ENCODE data around the gene AKR1C1. TPM values are rescaled to one million over a fixed set of nuclear protein-coding genes. Genes with fewer than 3 reads are reported as not detected.

Gene AKR1C1
- total and polyA plus RNA-seq, 2 of the 13 experiments (the other 11 are each of a cell fraction or from before 2014, with no cell fraction given): 948 to 2,238 TPM

DNA sequence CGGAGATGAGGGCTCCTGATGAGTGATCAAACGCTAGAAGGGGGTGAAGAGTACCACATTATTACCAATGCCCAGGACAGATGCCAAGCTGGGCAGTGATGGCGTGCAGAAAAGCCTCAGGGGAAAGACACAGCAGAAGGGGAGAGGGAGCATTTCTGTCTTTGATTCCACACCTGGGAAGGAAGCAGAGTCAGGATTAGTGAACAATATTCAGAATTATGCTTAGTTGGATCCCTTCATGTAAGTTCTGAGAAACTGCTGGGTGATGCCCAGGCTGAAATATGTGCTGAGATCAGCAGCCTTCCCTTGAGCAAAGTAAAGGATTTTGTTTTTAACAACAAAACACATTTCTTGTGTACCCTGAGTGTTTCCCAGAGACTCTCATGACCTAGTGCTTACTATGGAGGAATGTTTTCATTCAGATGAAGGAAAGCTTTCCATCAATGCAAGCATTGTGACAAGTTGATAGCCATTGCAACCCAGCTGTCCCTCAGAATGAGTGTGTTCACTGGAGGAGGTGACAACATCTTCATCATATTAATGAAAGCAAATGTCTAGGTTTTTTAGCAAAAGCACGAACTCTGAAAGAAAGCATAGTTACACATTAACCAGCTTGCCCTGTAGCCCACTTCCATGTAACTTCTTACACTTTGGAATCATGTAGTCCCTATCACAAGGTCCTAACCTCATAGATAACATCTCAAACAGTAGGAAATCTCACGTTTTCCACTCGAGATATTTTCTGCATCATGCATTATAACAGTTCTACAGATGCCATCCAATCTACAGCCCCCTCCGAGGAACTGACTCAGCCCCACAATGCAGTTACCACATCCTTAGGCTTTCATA, 23.8 kb upstream of the AKR1C1 start (continued):
- peak; percentile 45; the same call in 1 of the 2 replicates for TF ChIP-seq PITX1 (CRISPR knock-in tag; IDR thresholded peaks at IDR 0.05)
- TF ChIP-seq ELF3 (CRISPR knock-in tag; IDR thresholded peaks at IDR 0.05): peak; percentile 70
- TF ChIP-seq, protein P1, sequence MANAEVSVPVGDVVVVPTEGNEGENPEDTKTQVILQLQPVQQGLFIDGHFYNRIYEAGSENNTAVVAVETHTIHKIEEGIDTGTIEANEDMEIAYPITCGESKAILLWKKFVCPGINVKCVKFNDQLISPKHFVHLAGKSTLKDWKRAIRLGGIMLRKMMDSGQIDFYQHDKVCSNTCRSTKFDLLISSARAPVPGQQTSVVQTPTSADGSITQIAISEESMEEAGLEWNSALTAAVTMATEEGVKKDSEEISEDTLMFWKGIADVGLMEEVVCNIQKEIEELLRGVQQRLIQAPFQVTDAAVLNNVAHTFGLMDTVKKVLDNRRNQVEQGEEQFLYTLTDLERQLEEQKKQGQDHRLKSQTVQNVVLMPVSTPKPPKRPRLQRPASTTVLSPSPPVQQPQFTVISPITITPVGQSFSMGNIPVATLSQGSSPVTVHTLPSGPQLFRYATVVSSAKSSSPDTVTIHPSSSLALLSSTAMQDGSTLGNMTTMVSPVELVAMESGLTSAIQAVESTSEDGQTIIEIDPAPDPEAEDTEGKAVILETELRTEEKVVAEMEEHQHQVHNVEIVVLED (CRISPR knock-in tag; IDR thresholded peaks at IDR 0.05; ENCODE audit: borderline replicate concordance): no peak
- TF ChIP-seq SOX5 (CRISPR knock-in tag; IDR thresholded peaks at IDR 0.05; ENCODE audit: borderline replicate concordance): peak; percentile 48; the same call in 1 of the 2 replicates
- TF ChIP-seq, protein P2, sequence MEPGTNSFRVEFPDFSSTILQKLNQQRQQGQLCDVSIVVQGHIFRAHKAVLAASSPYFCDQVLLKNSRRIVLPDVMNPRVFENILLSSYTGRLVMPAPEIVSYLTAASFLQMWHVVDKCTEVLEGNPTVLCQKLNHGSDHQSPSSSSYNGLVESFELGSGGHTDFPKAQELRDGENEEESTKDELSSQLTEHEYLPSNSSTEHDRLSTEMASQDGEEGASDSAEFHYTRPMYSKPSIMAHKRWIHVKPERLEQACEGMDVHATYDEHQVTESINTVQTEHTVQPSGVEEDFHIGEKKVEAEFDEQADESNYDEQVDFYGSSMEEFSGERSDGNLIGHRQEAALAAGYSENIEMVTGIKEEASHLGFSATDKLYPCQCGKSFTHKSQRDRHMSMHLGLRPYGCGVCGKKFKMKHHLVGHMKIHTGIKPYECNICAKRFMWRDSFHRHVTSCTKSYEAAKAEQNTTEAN (CRISPR knock-in tag; conservative IDR thresholded peaks at IDR 0.05): no peak
- peak; percentile 34; the same call in 1 of the 2 replicates for TF ChIP-seq NCOR1 (IDR thresholded peaks at IDR 0.05; ENCODE audit: borderline replicate concordance, low read length)
- TF ChIP-seq, protein P3, sequence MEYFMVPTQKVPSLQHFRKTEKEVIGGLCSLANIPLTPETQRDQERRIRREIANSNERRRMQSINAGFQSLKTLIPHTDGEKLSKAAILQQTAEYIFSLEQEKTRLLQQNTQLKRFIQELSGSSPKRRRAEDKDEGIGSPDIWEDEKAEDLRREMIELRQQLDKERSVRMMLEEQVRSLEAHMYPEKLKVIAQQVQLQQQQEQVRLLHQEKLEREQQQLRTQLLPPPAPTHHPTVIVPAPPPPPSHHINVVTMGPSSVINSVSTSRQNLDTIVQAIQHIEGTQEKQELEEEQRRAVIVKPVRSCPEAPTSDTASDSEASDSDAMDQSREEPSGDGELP (IDR thresholded peaks at IDR 0.05; ENCODE audit: borderline replicate concordance, low read depth): 0 out of 2 replicates have a peak, but pooled peaks have one; percentile 12
- TF ChIP-seq, protein P4, sequence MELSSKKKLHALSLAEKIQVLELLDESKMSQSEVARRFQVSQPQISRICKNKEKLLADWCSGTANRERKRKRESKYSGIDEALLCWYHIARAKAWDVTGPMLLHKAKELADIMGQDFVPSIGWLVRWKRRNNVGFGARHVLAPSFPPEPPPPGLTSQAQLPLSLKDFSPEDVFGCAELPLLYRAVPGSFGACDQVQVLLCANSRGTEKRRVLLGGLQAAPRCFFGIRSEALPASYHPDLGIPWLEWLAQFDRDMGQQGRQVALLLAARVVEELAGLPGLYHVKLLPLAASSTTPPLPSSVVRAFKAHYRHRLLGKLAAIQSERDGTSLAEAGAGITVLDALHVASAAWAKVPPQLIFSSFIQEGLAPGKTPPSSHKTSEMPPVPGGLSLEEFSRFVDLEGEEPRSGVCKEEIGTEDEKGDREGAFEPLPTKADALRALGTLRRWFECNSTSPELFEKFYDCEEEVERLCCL (CRISPR knock-in tag; IDR thresholded peaks at IDR 0.05; ENCODE audit: borderline replicate concordance): 0 out of 2 replicates have a peak, but pooled peaks have one; percentile 64
- TF ChIP-seq, protein P5, sequence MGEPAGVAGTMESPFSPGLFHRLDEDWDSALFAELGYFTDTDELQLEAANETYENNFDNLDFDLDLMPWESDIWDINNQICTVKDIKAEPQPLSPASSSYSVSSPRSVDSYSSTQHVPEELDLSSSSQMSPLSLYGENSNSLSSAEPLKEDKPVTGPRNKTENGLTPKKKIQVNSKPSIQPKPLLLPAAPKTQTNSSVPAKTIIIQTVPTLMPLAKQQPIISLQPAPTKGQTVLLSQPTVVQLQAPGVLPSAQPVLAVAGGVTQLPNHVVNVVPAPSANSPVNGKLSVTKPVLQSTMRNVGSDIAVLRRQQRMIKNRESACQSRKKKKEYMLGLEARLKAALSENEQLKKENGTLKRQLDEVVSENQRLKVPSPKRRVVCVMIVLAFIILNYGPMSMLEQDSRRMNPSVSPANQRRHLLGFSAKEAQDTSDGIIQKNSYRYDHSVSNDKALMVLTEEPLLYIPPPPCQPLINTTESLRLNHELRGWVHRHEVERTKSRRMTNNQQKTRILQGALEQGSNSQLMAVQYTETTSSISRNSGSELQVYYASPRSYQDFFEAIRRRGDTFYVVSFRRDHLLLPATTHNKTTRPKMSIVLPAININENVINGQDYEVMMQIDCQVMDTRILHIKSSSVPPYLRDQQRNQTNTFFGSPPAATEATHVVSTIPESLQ (CRISPR knock-in tag; conservative IDR thresholded peaks at IDR 0.05): no peak
- no peak for TF ChIP-seq ETV5 (CRISPR knock-in tag; IDR thresholded peaks at IDR 0.05; ENCODE audit: borderline replicate concordance)
- TF ChIP-seq SMYD3 (CRISPR knock-in tag; IDR thresholded peaks at IDR 0.05): 0 out of 2 replicates have a peak, but pooled peaks have one; percentile 14
- TF ChIP-seq MED1 (CRISPR knock-in tag; IDR thresholded peaks at IDR 0.05): peak; percentile 94
- peak; percentile 99 for TF ChIP-seq PPARG (CRISPR knock-in tag; conservative IDR thresholded peaks at IDR 0.05)
- peak; percentile 78; the same call in 1 of the 2 replicates for TF ChIP-seq NR2F6 (IDR thresholded peaks at IDR 0.05)
- peak; percentile 81 for TF ChIP-seq NR2F6 (CRISPR knock-in tag; IDR thresholded peaks at IDR 0.05)
- TF ChIP-seq, protein P6, sequence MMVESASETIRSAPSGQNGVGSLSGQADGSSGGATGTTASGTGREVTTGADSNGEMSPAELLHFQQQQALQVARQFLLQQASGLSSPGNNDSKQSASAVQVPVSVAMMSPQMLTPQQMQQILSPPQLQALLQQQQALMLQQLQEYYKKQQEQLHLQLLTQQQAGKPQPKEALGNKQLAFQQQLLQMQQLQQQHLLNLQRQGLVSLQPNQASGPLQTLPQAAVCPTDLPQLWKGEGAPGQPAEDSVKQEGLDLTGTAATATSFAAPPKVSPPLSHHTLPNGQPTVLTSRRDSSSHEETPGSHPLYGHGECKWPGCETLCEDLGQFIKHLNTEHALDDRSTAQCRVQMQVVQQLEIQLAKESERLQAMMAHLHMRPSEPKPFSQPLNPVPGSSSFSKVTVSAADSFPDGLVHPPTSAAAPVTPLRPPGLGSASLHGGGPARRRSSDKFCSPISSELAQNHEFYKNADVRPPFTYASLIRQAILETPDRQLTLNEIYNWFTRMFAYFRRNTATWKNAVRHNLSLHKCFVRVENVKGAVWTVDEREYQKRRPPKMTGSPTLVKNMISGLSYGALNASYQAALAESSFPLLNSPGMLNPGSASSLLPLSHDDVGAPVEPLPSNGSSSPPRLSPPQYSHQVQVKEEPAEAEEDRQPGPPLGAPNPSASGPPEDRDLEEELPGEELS (CRISPR knock-in tag; IDR thresholded peaks at IDR 0.05): peak; percentile 66; the same call in 1 of the 2 replicates
- TF ChIP-seq BHLHE40 (IDR thresholded peaks at IDR 0.05; ENCODE audit: low read length): peak; percentile 27; the same call in 1 of the 2 replicates
- no peak for TF ChIP-seq YEATS4 (CRISPR knock-in tag; IDR thresholded peaks at IDR 0.05; ENCODE audit: borderline replicate concordance)
- TF ChIP-seq ZNF672 (CRISPR knock-in tag; IDR thresholded peaks at IDR 0.05): no peak
- TF ChIP-seq ZNF17 (CRISPR knock-in tag; IDR thresholded peaks at IDR 0.05): 0 out of 2 replicates have a peak, but pooled peaks have one; percentile 43

All from HepG2 (cell line).